ENCODE measurements around the gene COG3.

- TF ChIP-seq CTCF (IDR thresholded peaks at IDR 0.05; ENCODE audit: insufficient read depth, low read length) = no peak
- peak; percentile 48 for TF ChIP-seq POLR2AphosphoS5 (IDR thresholded peaks at IDR 0.05; ENCODE audit: low read depth)
- TF ChIP-seq REST (IDR thresholded peaks at IDR 0.05; ENCODE audit: insufficient replicate concordance, low read depth) = peak; percentile 24
- no peak for TF ChIP-seq GABPA (IDR thresholded peaks at IDR 0.05; ENCODE audit: low read depth)
These were observed 46.8 kb upstream of the COG3 start, which contains the start of gene SLC25A30 for GRCh38 chr13:45417790-45418534.

All from HL-60 (cell line).